ENCODE results near the gene GABRG3. TPM values are rescaled to one million over a fixed set of nuclear protein-coding genes. Genes with fewer than 3 reads are reported as not detected.

The GABRG3 gene
- total RNA-seq, 1 donor from 2014 or later: not detected

GRCh38 chr15:27057904-27058645 is 87.1 kb downstream of the GABRG3 start:
- intact Hi-C loops (cut with micrococcal nuclease): no loop called here
- ATAC-seq (no peak), DNase-seq (no peak)

GRCh38 chr15:27058939-27059338 is 88.0 kb downstream of the GABRG3 start:
- DNase-seq (no peak), ATAC-seq (no peak)
- intact Hi-C loops (cut with micrococcal nuclease): no loop called here

- ATAC-seq (no peak), DNase-seq (no peak)
These were observed 88.7 kb downstream of the GABRG3 start for GRCh38 chr15:27059610-27060202.

GRCh38 chr15:27061739-27062138 is 90.8 kb downstream of the GABRG3 start:
- no peak for ATAC-seq
- intact Hi-C loops (cut with micrococcal nuclease): no loop called here
- no peak for DNase-seq

More at GRCh38 chr15:27059610-27060202, 88.7 kb downstream of the GABRG3 start:
- intact Hi-C loops (cut with micrococcal nuclease): no loop called here

GRCh38 chr15:27062951-27063350 is 92.0 kb downstream of the GABRG3 start:
- ATAC-seq: no peak
- intact Hi-C loops (cut with micrococcal nuclease): no loop called here
- DNase-seq: no peak

GRCh38 chr15:27064080-27064479 is 93.1 kb downstream of the GABRG3 start:
- no peak for ATAC-seq
- no peak for DNase-seq
- intact Hi-C loops (cut with micrococcal nuclease): no loop called here

- ATAC-seq: no peak
- intact Hi-C loops (cut with micrococcal nuclease): no loop called here
These were observed 94.2 kb downstream of the GABRG3 start for GRCh38 chr15:27065151-27065550.

GRCh38 chr15:27065785-27066184 is 94.8 kb downstream of the GABRG3 start:
- DNase-seq: no peak
- no peak for ATAC-seq
- intact Hi-C loops (cut with micrococcal nuclease): no loop called here

More at GRCh38 chr15:27065151-27065550, 94.2 kb downstream of the GABRG3 start:
- no peak for DNase-seq

- intact Hi-C loops (cut with micrococcal nuclease): no loop called here
- no peak for ATAC-seq
These were observed 95.5 kb downstream of the GABRG3 start for GRCh38 chr15:27066446-27066845.

GRCh38 chr15:27067175-27067574 is 96.2 kb downstream of the GABRG3 start:
- no peak for DNase-seq
- intact Hi-C loops (cut with micrococcal nuclease): no loop called here
- no peak for ATAC-seq

More at GRCh38 chr15:27066446-27066845, 95.5 kb downstream of the GABRG3 start:
- DNase-seq: no peak

GRCh38 chr15:27070841-27071240 is 99.9 kb downstream of the GABRG3 start:
- intact Hi-C loops (cut with micrococcal nuclease): no loop called here
- DNase-seq: no peak
- no peak for ATAC-seq

GRCh38 chr15:27074179-27074578 is 103.2 kb downstream of the GABRG3 start:
- DNase-seq: no peak
- no peak for ATAC-seq
- intact Hi-C loops (cut with micrococcal nuclease): no loop called here

- DNase-seq (no peak), ATAC-seq (no peak)
- intact Hi-C loops (cut with micrococcal nuclease): no loop called here
These were observed 106.8 kb downstream of the GABRG3 start for GRCh38 chr15:27077790-27078189.

GRCh38 chr15:27081676-27082418 is 110.9 kb downstream of the GABRG3 start:
- intact Hi-C loops (cut with micrococcal nuclease): no loop called here
- DNase-seq (no peak), ATAC-seq (no peak)

GRCh38 chr15:27082526-27082925 is 111.5 kb downstream of the GABRG3 start:
- no peak for ATAC-seq
- intact Hi-C loops (cut with micrococcal nuclease): no loop called here
- no peak for DNase-seq

- ATAC-seq (no peak), DNase-seq (no peak)
- intact Hi-C loops (cut with micrococcal nuclease): no loop called here
These were observed 113.9 kb downstream of the GABRG3 start for GRCh38 chr15:27084844-27085243.

- DNase-seq (no peak), ATAC-seq (no peak)
- intact Hi-C loops (cut with micrococcal nuclease): no loop called here
These were observed 115.2 kb downstream of the GABRG3 start for GRCh38 chr15:27086149-27086548.

GRCh38 chr15:27086805-27087204 is 115.8 kb downstream of the GABRG3 start:
- ATAC-seq: no peak
- intact Hi-C loops (cut with micrococcal nuclease): no loop called here
- no peak for DNase-seq

- intact Hi-C loops (cut with micrococcal nuclease): no loop called here
- ATAC-seq: no peak
- no peak for DNase-seq
These were observed 116.9 kb downstream of the GABRG3 start for GRCh38 chr15:27087651-27088583.

Measured in left ventricle myocardium superior (tissue), 1 donor.